ENCODE measurements around the gene CARMIL1.

Gene CARMIL1

GRCh38 chr6:25311331-25311840 is 32.2 kb downstream of the CARMIL1 start:
- DNase-seq: no peak

GRCh38 chr6:25312034-25312620 is 33.0 kb downstream of the CARMIL1 start:
- DNase-seq: no peak

- DNase-seq: no peak
Observed at GRCh38 chr6:25312703-25313102, 33.5 kb downstream of the CARMIL1 start.

- no peak for DNase-seq
Observed at GRCh38 chr6:25314509-25315175, 35.5 kb downstream of the CARMIL1 start.

GRCh38 chr6:25315194-25316177 is 36.3 kb downstream of the CARMIL1 start:
- DNase-seq: no peak

- no peak for DNase-seq
Observed at GRCh38 chr6:25316626-25317025, 37.5 kb downstream of the CARMIL1 start.

- no peak for DNase-seq
Observed at GRCh38 chr6:25318589-25318988, 39.4 kb downstream of the CARMIL1 start.

GRCh38 chr6:25320459-25320858 is 41.3 kb downstream of the CARMIL1 start:
- DNase-seq: no peak

- DNase-seq: no peak
Observed at GRCh38 chr6:25322692-25323091, 43.5 kb downstream of the CARMIL1 start.

GRCh38 chr6:25324066-25324762 is 45.0 kb downstream of the CARMIL1 start:
- no peak for DNase-seq

GRCh38 chr6:25326126-25326525 is 47.0 kb downstream of the CARMIL1 start:
- DNase-seq: no peak

GRCh38 chr6:25326960-25327359 is 47.8 kb downstream of the CARMIL1 start:
- DNase-seq: no peak

GRCh38 chr6:25327432-25327831 is 48.3 kb downstream of the CARMIL1 start:
- DNase-seq: no peak

GRCh38 chr6:25329161-25329817 is 50.1 kb downstream of the CARMIL1 start:
- no peak for DNase-seq

GRCh38 chr6:25329982-25330381 is 50.8 kb downstream of the CARMIL1 start:
- no peak for DNase-seq

GRCh38 chr6:25330796-25331685 is 51.9 kb downstream of the CARMIL1 start:
- DNase-seq: no peak

GRCh38 chr6:25332165-25332564 is 53.0 kb downstream of the CARMIL1 start:
- DNase-seq: no peak

GRCh38 chr6:25332655-25333071 is 53.5 kb downstream of the CARMIL1 start:
- no peak for DNase-seq

GRCh38 chr6:25333471-25333870 is 54.3 kb downstream of the CARMIL1 start:
- DNase-seq: no peak

GRCh38 chr6:25334793-25335192 is 55.6 kb downstream of the CARMIL1 start:
- DNase-seq: no peak

GRCh38 chr6:25336996-25337395 is 57.8 kb downstream of the CARMIL1 start:
- no peak for DNase-seq

Data from CD4-positive, alpha-beta T cell treated with Interleukin-6 for 4 hours (primary cell).